ENCODE data around the gene PARD3.
"Not testable (repeated sequence)": the region's sequence is repeated elsewhere in the genome, so short reads cannot be mapped to it uniquely, and the experiment has no call there.

Gene PARD3

GRCh38 chr10:34280599-34281374 lies 534.3 kb downstream of the PARD3 start:
- DNase-seq (ENCODE audit: low read depth, low spot score): peak; percentile 98
- in situ Hi-C loops (cut with HindIII; ENCODE audit: low sequenced_read_pairs): no loop called here
- peak; percentile 59 for TF ChIP-seq CTCF (IDR thresholded peaks at IDR 0.05; ENCODE audit: low read depth, low read length)
- no peak overlapping the region for H3K4me3 ChIP-seq (ENCODE audit: low read depth, low read length)

- no peak for DNase-seq (ENCODE audit: low read depth, low spot score)
- TF ChIP-seq CTCF (IDR thresholded peaks at IDR 0.05; ENCODE audit: low read depth, low read length): no peak
- no peak overlapping the region for H3K4me3 ChIP-seq (ENCODE audit: low read depth, low read length)
- in situ Hi-C loops (cut with HindIII; ENCODE audit: low sequenced_read_pairs): no loop called here
These were observed 539.4 kb downstream of the PARD3 start for GRCh38 chr10:34275626-34276130.

- no peak for TF ChIP-seq CTCF (IDR thresholded peaks at IDR 0.05; ENCODE audit: low read depth, low read length)
- DNase-seq (ENCODE audit: low read depth, low spot score): no peak
- in situ Hi-C loops (cut with HindIII; ENCODE audit: low sequenced_read_pairs): no loop called here
- H3K4me3 ChIP-seq (ENCODE audit: low read depth, low read length): no peak overlapping the region
These were observed 540.2 kb downstream of the PARD3 start for GRCh38 chr10:34274906-34275305.

- no peak for TF ChIP-seq CTCF (IDR thresholded peaks at IDR 0.05; ENCODE audit: low read depth, low read length)
- in situ Hi-C loops (cut with HindIII; ENCODE audit: low sequenced_read_pairs): no loop called here
- no peak overlapping the region for H3K4me3 ChIP-seq (ENCODE audit: low read depth, low read length)
- DNase-seq (ENCODE audit: low read depth, low spot score): no peak
These were observed 541.8 kb downstream of the PARD3 start for GRCh38 chr10:34273340-34273739.

GRCh38 chr10:34272316-34272715 lies 542.8 kb downstream of the PARD3 start:
- no peak overlapping the region for H3K4me3 ChIP-seq (ENCODE audit: low read depth, low read length)
- TF ChIP-seq CTCF (IDR thresholded peaks at IDR 0.05; ENCODE audit: low read depth, low read length): no peak
- in situ Hi-C loops (cut with HindIII; ENCODE audit: low sequenced_read_pairs): no loop called here

GRCh38 chr10:34268410-34268809 lies 546.7 kb downstream of the PARD3 start:
- H3K4me3 ChIP-seq (ENCODE audit: low read depth, low read length); DNase-seq (ENCODE audit: low read depth, low spot score); in situ Hi-C loops (cut with HindIII; ENCODE audit: low sequenced_read_pairs): not testable (repeated sequence)

More at GRCh38 chr10:34272316-34272715, 542.8 kb downstream of the PARD3 start:
- no peak for DNase-seq (ENCODE audit: low read depth, low spot score)

GRCh38 chr10:34262985-34263384 lies 552.1 kb downstream of the PARD3 start:
- no peak for DNase-seq (ENCODE audit: low read depth, low spot score)
- no peak overlapping the region for H3K4me3 ChIP-seq (ENCODE audit: low read depth, low read length)
- in situ Hi-C loops (cut with HindIII; ENCODE audit: low sequenced_read_pairs): no loop called here
- no peak for TF ChIP-seq CTCF (IDR thresholded peaks at IDR 0.05; ENCODE audit: low read depth, low read length)
